ENCODE measurements around the gene STX17.

The STX17 gene

DNA sequence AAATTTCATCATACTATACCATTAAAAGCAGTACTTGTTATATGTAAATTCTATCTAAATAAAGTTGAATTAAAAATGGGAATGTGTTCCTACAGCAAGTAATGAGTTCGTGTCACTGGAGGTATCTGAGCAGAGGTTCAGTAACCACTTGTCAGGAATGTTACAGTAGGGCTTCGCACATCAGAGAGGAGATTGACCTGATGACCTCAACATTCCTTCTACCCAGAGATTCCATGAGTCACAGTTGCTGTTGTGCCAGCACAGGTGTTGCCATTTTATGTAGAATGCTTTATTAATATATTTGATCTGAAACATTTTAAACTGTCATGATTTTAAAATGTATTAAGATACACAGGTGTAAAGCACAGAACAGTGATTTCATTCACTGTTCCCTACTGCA lies 60.3 kb downstream of the STX17 start:
- H3K27ac ChIP-seq = no peak overlapping the region
- TF ChIP-seq ZFX (IDR thresholded peaks at IDR 0.05; ENCODE audit: borderline replicate concordance) = no peak
- TF ChIP-seq, protein P1, sequence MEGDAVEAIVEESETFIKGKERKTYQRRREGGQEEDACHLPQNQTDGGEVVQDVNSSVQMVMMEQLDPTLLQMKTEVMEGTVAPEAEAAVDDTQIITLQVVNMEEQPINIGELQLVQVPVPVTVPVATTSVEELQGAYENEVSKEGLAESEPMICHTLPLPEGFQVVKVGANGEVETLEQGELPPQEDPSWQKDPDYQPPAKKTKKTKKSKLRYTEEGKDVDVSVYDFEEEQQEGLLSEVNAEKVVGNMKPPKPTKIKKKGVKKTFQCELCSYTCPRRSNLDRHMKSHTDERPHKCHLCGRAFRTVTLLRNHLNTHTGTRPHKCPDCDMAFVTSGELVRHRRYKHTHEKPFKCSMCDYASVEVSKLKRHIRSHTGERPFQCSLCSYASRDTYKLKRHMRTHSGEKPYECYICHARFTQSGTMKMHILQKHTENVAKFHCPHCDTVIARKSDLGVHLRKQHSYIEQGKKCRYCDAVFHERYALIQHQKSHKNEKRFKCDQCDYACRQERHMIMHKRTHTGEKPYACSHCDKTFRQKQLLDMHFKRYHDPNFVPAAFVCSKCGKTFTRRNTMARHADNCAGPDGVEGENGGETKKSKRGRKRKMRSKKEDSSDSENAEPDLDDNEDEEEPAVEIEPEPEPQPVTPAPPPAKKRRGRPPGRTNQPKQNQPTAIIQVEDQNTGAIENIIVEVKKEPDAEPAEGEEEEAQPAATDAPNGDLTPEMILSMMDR (IDR thresholded peaks at IDR 0.05) = no peak

DNA sequence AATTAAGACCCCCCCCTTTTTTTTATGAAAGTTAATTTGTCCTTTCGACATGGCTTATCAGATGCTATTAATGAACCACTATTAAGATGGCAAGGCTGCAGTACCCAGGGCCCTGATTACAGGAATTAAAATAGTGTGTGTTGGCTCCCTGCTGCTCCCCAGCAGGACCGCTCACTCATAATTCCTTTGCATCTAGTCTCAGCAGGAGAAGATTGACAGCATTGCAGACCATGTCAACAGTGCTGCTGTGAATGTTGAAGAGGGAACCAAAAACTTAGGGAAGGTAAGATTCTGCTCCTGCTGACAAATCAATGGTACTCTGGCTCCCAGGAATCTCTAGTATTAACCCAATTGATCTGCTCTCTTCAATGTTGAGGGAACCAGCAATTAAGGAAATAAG lies 61.0 kb downstream of the STX17 start:
- TF ChIP-seq ZFX (IDR thresholded peaks at IDR 0.05; ENCODE audit: borderline replicate concordance) = no peak
- TF ChIP-seq, protein P1 (IDR thresholded peaks at IDR 0.05) = no peak
- H3K27ac ChIP-seq = no peak overlapping the region

DNA sequence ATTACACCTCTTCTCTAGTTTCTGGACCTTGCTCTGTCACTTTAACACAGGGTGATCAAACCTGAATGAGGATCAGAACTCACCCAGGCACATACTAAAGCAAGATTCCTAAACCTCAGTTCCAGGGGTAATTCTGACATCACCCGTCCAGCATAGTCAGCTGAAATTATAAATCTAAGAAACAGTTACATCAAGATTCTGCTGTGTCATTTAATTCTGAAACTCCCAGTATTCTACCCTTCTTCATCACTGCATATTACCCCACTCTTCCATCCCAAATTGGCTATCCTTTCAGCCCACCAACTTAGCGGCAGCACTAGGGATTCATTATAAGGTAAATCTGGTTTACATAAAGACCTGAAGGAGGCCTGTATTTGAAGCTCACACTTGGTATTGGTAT lies 64.0 kb downstream of the STX17 start:
- TF ChIP-seq, protein P1 (IDR thresholded peaks at IDR 0.05) = no peak
- no peak for TF ChIP-seq ZFX (IDR thresholded peaks at IDR 0.05; ENCODE audit: borderline replicate concordance)

DNA sequence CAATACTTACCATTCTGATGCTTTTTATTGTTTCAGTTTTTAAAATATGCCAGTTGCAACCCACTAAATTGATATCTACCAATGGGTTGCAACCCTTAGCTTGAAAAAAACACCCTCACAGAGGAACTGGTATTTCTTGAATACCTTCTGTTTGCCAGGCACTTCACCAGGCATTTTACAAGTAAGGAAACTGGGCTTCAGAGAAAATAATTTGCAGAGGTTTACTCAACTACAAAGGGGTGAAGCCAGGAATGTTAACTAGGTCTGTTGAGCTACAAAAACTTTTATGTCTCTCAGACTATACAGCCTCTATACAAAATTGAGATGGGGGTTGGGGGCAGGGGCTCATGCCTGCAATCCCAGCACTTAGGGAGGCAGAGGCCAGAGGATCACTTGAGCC lies 65.0 kb downstream of the STX17 start:
- TF ChIP-seq ZFX (IDR thresholded peaks at IDR 0.05; ENCODE audit: borderline replicate concordance) = no peak
- TF ChIP-seq, protein P1 (IDR thresholded peaks at IDR 0.05) = no peak
- H3K27ac ChIP-seq = no peak overlapping the region

More for the DNA sequence above, 64.0 kb downstream of the STX17 start:
- H3K27ac ChIP-seq = no peak overlapping the region

DNA sequence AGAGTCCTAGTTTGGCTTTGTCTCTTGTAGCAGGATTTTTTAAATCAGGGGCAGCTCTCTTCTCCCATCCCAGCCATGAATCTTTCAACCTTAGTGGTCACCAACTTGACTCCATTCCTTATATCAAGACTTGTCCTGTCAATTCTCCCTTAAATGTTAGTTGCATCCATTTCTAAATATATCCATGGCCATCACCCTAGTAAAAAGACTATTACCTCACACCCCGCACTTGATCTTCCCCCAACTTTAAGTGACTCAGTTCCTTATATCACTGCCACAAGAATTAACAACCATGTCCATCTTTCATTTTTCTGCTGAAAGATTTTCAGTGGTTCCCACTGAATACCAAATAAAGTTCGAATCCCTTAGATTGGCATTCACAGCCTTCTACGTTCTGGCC lies 67.0 kb downstream of the STX17 start:
- no peak overlapping the region for H3K27ac ChIP-seq
- TF ChIP-seq, protein P1 (IDR thresholded peaks at IDR 0.05) = no peak
- TF ChIP-seq ZFX (IDR thresholded peaks at IDR 0.05; ENCODE audit: borderline replicate concordance) = no peak

DNA sequence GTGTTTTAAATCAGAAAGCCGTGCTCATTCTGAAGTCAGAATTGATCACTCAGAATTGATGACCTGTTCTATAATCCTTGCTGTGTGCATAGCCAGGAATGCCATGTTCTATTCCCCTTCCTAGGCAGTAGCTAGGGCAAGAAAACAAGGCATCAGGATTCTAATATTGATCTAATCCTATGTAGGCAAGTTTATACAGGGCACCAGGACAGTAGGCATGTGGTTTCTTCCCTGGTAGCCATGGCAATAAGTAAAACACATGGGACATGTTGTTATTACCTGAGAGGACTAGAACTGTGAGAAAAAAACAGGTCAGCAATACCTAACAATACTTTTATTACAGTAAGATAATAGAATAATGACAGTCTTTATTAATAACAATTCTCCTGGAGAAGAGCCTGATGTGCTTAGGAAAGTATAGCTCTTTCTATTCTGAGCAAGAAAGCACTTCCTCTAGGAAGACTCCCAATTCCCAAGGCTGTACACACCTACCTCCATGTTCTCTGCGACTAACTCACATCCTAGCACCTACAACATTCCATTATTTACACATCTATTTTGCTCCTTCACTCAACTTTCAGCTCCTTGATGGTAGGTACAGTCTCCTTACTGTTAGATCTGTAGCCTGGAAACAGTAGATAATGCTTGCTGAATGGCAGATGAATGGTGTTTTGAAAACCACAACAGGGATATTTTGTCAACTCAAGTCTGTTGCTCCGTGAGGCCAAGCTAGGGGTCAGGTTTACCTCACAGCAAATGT lies 70.8 kb downstream of the STX17 start:
- H3K27ac ChIP-seq = no peak overlapping the region
- no peak for TF ChIP-seq ZFX (IDR thresholded peaks at IDR 0.05; ENCODE audit: borderline replicate concordance)
- TF ChIP-seq, protein P1 (IDR thresholded peaks at IDR 0.05) = no peak

DNA sequence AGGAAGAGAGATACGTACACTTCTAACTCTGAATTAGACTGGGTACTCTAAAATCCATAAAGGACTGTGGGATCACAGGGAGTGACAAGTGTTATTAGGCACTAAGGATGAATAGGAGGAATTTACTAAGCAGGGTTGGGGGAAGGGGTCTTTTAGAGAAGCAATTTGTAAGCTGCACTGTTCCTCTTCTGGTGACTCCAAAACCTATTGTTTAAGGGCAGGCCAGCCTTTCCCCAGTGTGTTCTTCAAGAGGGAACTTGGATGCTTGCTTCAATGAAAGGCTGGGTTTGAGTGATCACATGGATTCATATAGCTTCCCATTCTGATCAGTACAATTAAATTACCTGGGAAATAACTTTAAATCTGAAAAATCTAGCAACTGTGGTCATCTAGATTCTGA lies 71.8 kb downstream of the STX17 start:
- no peak overlapping the region for H3K27ac ChIP-seq
- TF ChIP-seq, protein P1 (IDR thresholded peaks at IDR 0.05) = no peak
- TF ChIP-seq ZFX (IDR thresholded peaks at IDR 0.05; ENCODE audit: borderline replicate concordance) = no peak
